Measurements from ENCODE around the gene KCNH8. TPM values are rescaled to one million over a fixed set of nuclear protein-coding genes. Genes with fewer than 3 reads are reported as not detected.

Gene KCNH8
- total RNA-seq, 1 experiment from 2014 or later: 0.12 TPM

GRCh38 chr3:19338769-19339168 lies 190.5 kb downstream of the KCNH8 start:
- BruUV-seq (replicated peaks): no TSS peak
- no peaks in the 10 kb centered on the region; a peak in 1 of 4 replicates for H3K36me3 ChIP-seq (ENCODE audit: control insufficient read depth in 1 of 2, insufficient read depth in 2 of 2, low read length in 2 of 2)
- no peaks in the 10 kb centered on the region for H3K4me1 ChIP-seq (ENCODE audit: control insufficient read depth in 1 of 2, insufficient read depth in 2 of 2, low read length in 2 of 2)
- intact Hi-C loops (cut with micrococcal nuclease): no loop called here
- TF ChIP-seq SRF (IDR thresholded peaks at IDR 0.05; ENCODE audit: low read depth) (no peak), YY1 (IDR thresholded peaks at IDR 0.05; ENCODE audit: extremely low read depth, insufficient replicate concordance, low read depth, low read length) (no peak), ZNF274 (IDR thresholded peaks at IDR 0.05; ENCODE audit: low read depth, low read length) (no peak), SP1 (IDR thresholded peaks at IDR 0.05; ENCODE audit: low read depth) (no peak), MAX (IDR thresholded peaks at IDR 0.05) (no peak), CTCF (IDR thresholded peaks at IDR 0.05 in 2 of 3, conservative IDR thresholded peaks at IDR 0.05 in 1 of 3; ENCODE audit: borderline replicate concordance in 1 of 3, insufficient read depth in 1 of 3, low read depth in 2 of 3, low read length in 2 of 3) (no peak)
- H3K27me3 ChIP-seq (ENCODE audit: insufficient read depth, low read length): no peaks in the 10 kb centered on the region
- H3K27ac ChIP-seq (ENCODE audit: low read depth, low read length): no peak overlapping the region
- DNase-seq (ENCODE audit: low read depth, low spot score): no peak
- ChIA-PET RAD21 (ENCODE audit: low non-redundant PET in 1 of 2, low total read pairs in 2 of 2, uncharacterized antibody in 2 of 2, unreplicated experiment in 2 of 2) (no interaction called here), POLR2A (no interaction called here), CTCF (no interaction called here)
- ATAC-seq: no peak
- H3K9me2 ChIP-seq (ENCODE audit: insufficient read depth): no peaks in the 10 kb centered on the region
- H3K9ac ChIP-seq (ENCODE audit: low read length): no peak overlapping the region
- no peaks in the 10 kb centered on the region for H4K20me1 ChIP-seq (ENCODE audit: insufficient read depth)
- peaks cover 0 to 3% of the 10 kb centered on the region in 2 experiments; a peak in 1 of 4 replicates for H3K9me3 ChIP-seq (ENCODE audit: control insufficient read depth in 1 of 2, insufficient read depth in 1 of 2, low read depth in 1 of 2, low read length in 2 of 2)
- H3K4me3 ChIP-seq (replicated peaks in 1 of 2; ENCODE audit: low read depth in 1 of 2, low read length in 2 of 2): no peak overlapping the region
- H3K79me2 ChIP-seq (ENCODE audit: insufficient read depth, low read length): no peaks in the 10 kb centered on the region
- no peak overlapping the region for H3K4me2 ChIP-seq (ENCODE audit: low read length)
- no peak overlapping the region for H2AFZ ChIP-seq (ENCODE audit: low read depth, low read length, poor library complexity, severe bottlenecking)

- no peaks in the 10 kb centered on the region for H4K20me1 ChIP-seq (ENCODE audit: insufficient read depth)
- TF ChIP-seq ATF3 (IDR thresholded peaks at IDR 0.05) (no peak), ZNF274 (IDR thresholded peaks at IDR 0.05; ENCODE audit: low read depth, low read length) (no peak), REST (IDR thresholded peaks at IDR 0.05; ENCODE audit: low read depth) (no peak)
- no peaks in the 10 kb centered on the region for H3K9me2 ChIP-seq (ENCODE audit: insufficient read depth)
- intact Hi-C loops (cut with micrococcal nuclease): no loop called here
- ChIA-PET RAD21 (ENCODE audit: low non-redundant PET in 1 of 2, low total read pairs in 2 of 2, uncharacterized antibody in 2 of 2, unreplicated experiment in 2 of 2) (no interaction called here), CTCF (no interaction called here), POLR2A (no interaction called here)
- no peaks in the 10 kb centered on the region; a peak in 1 of 4 replicates for H3K36me3 ChIP-seq (ENCODE audit: control insufficient read depth in 1 of 2, insufficient read depth in 2 of 2, low read length in 2 of 2)
- H3K4me2 ChIP-seq (ENCODE audit: low read length): no peak overlapping the region
- no peak overlapping the region for H3K9ac ChIP-seq (ENCODE audit: low read length)
- H3K9me3 ChIP-seq (ENCODE audit: control insufficient read depth in 1 of 2, insufficient read depth in 1 of 2, low read depth in 1 of 2, low read length in 2 of 2): peaks cover 0 to 3% of the 10 kb centered on the region in 2 experiments; a peak in 1 of 4 replicates
- H3K4me3 ChIP-seq (replicated peaks in 1 of 2; ENCODE audit: low read depth in 1 of 2, low read length in 2 of 2): no peak overlapping the region
- no peaks in the 10 kb centered on the region for H3K4me1 ChIP-seq (ENCODE audit: control insufficient read depth in 1 of 2, insufficient read depth in 2 of 2, low read length in 2 of 2)
- ATAC-seq (no peak), DNase-seq (ENCODE audit: low read depth, low spot score) (no peak)
- H2AFZ ChIP-seq (ENCODE audit: low read depth, low read length, poor library complexity, severe bottlenecking): no peak overlapping the region
- BruUV-seq (replicated peaks): no TSS peak
- H3K27me3 ChIP-seq (ENCODE audit: insufficient read depth, low read length): no peaks in the 10 kb centered on the region
- H3K27ac ChIP-seq (ENCODE audit: low read depth, low read length): no peak overlapping the region
- no peaks in the 10 kb centered on the region for H3K79me2 ChIP-seq (ENCODE audit: insufficient read depth, low read length)
Observed at GRCh38 chr3:19342389-19342788, 194.1 kb downstream of the KCNH8 start.

Measured in HCT116 (cell line).